Measurements from ENCODE around the gene SLAMF8. TPM values are rescaled to one million over a fixed set of nuclear protein-coding genes. Genes with fewer than 3 reads are reported as not detected.

Gene SLAMF8
- total RNA-seq, 2 experiments from 2014 or later: 0.53 to 0.55 TPM

GRCh38 chr1:159825564-159825963 is 1.1 kb upstream of the SLAMF8 start:
- no peaks in the 10 kb centered on the region for H3K27me3 Mint-ChIP-seq
- H3K36me3 Mint-ChIP-seq: peaks cover 6% of the 10 kb centered on the region
- H3K4me1 Mint-ChIP-seq (ENCODE audit: low read depth): peaks cover 42% of the 10 kb centered on the region
- peak overlapping the region; percentile 13 for H3K27ac Mint-ChIP-seq
- H3K4me3 Mint-ChIP-seq: no peak overlapping the region
- DNase-seq: no peak
- ChIA-PET POLR2A (no interaction called here), CTCF (no interaction called here)
- peaks cover 5% of the 10 kb centered on the region for H3K9me3 Mint-ChIP-seq
- intact Hi-C loops (cut with micrococcal nuclease): no loop called here

GRCh38 chr1:159827102-159827490 is 423 bp downstream of the SLAMF8 start:
- no peaks in the 10 kb centered on the region for H3K27me3 Mint-ChIP-seq
- ChIA-PET CTCF (interaction anchor here (1.1 kb wide), 1 partner anchor 66 kb away, joined by 3 read pairs; no protein-coding TSS in a partner anchor), POLR2A (no interaction called here)
- intact Hi-C loops (cut with micrococcal nuclease): loop anchor here (2.0 kb wide), 1 partner anchor 28 kb away; no protein-coding TSS in a partner anchor
- no peak for DNase-seq
- peaks cover 42% of the 10 kb centered on the region for H3K4me1 Mint-ChIP-seq (ENCODE audit: low read depth)
- H3K36me3 Mint-ChIP-seq: peaks cover 6% of the 10 kb centered on the region
- H3K4me3 Mint-ChIP-seq: no peak overlapping the region
- H3K27ac Mint-ChIP-seq: peak overlapping the region; percentile 13
- H3K9me3 Mint-ChIP-seq: peaks cover 5% of the 10 kb centered on the region

- POLR2A ChIA-PET: interaction anchor here (0.6 kb wide), 1 partner anchor 45 kb away, joined by 3 read pairs; no protein-coding TSS in a partner anchor
- CTCF ChIA-PET: no interaction called here
- no peaks in the 10 kb centered on the region for H3K27me3 Mint-ChIP-seq
- no peak overlapping the region for H3K27ac Mint-ChIP-seq
- H3K36me3 Mint-ChIP-seq: peaks cover 6% of the 10 kb centered on the region
- no peak overlapping the region for H3K4me3 Mint-ChIP-seq
- intact Hi-C loops (cut with micrococcal nuclease): loop anchor here (2.0 kb wide), 1 partner anchor 27 kb away; no protein-coding TSS in a partner anchor
- no peak for DNase-seq
- H3K4me1 Mint-ChIP-seq (ENCODE audit: low read depth): peaks cover 42% of the 10 kb centered on the region
- peaks cover 5% of the 10 kb centered on the region for H3K9me3 Mint-ChIP-seq
These were observed 876 bp downstream of the SLAMF8 start for GRCh38 chr1:159827549-159827948.

DNA sequence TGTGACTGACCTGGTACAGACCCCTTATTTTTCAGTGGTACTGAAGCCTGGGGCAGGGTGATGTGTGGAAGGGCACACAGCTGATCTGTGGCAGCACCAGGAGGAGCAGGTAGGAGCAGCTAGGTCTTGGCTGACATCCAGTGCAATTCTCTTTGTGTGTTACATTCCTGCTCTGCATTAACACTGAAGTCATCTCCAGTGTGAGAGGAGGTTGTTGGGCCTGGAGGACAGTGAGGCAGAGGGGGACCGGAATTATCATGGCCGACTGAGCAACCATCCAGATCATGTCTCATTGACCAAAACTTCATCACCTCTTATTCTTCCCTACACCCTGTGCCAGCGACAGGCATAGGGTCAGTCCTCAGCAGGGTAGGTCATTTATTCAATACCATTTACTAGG is 1.5 kb downstream of the SLAMF8 start:
- ChIA-PET CTCF (no interaction called here), POLR2A (interaction anchor here (0.6 kb wide), 1 partner anchor 46 kb away, joined by 3 read pairs; no protein-coding TSS in a partner anchor)
- Mint-ChIP-seq H3K36me3 (peaks cover 6% of the 10 kb centered on the region), H3K9me3 (peaks cover 5% of the 10 kb centered on the region), H3K4me3 (no peak overlapping the region), H3K27ac (no peak overlapping the region), H3K27me3 (no peaks in the 10 kb centered on the region), H3K4me1 (ENCODE audit: low read depth) (peaks cover 42% of the 10 kb centered on the region)
- DNase-seq: no peak
- intact Hi-C loops (cut with micrococcal nuclease): no loop called here

DNA sequence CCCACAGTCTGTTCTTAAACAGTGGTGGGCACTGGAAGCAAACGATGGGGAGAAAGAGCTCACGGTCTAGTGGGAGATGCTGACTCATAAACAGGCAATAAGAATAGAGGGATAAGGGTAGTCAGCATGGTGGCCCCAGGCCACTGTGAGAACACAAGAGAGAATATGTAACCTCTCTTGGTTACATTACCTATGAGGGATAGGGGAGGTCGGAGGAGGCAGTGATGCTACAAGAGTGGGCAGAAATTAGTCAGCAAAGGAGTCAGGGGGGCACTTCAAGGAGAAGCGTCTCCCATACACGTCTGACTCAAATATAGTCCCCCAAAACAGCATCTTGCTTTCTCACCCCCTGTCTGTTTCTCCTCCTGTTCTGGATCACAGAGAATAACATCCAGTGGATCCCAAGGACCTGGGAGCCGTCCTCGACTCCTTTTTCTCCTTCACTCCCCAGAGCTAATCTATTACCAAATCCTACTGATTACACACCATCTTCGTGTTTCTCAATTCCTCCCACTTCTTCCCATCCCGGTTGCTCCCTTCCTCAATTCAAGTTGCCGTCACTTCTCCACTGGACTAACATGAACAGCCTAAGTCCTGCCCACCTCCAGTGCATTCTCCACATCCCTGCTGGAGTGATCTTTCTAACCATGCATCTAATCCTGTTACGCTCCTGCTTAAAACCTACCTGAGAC is 2.1 kb downstream of the SLAMF8 start:
- H3K4me1 Mint-ChIP-seq (ENCODE audit: low read depth): peaks cover 42% of the 10 kb centered on the region
- H3K9me3 Mint-ChIP-seq: peaks cover 5% of the 10 kb centered on the region
- ChIA-PET POLR2A (no interaction called here), CTCF (no interaction called here)
- H3K27me3 Mint-ChIP-seq: no peaks in the 10 kb centered on the region
- DNase-seq: no peak
- intact Hi-C loops (cut with micrococcal nuclease): no loop called here
- H3K36me3 Mint-ChIP-seq: peaks cover 6% of the 10 kb centered on the region
- no peak overlapping the region for H3K27ac Mint-ChIP-seq
- no peak overlapping the region for H3K4me3 Mint-ChIP-seq

DNA sequence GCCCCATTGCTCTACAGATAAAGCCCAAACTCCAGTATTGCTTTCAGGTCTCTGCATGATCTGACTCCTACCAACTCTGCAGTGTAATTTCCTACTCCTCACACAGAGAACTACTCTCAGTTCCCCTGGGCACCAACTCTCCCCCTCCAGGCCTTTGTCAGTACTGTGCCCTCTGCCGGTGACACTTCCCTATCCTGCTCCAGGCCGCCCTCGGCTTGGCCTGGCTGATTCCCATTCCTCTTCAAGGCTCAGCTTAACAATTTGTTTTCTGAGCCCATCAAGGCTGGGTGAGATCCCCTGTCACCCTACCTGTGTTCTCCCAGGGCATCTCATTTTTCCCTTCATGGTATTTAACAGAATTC is 2.6 kb downstream of the SLAMF8 start:
- Mint-ChIP-seq H3K27ac (no peak overlapping the region), H3K36me3 (peaks cover 6% of the 10 kb centered on the region), H3K27me3 (no peaks in the 10 kb centered on the region), H3K4me3 (no peak overlapping the region), H3K9me3 (peaks cover 5% of the 10 kb centered on the region), H3K4me1 (ENCODE audit: low read depth) (peaks cover 42% of the 10 kb centered on the region)
- intact Hi-C loops (cut with micrococcal nuclease): no loop called here
- CTCF ChIA-PET: interaction anchor here (1.0 kb wide), 1 partner anchor 30 kb away, joined by 5 read pairs; no protein-coding TSS in a partner anchor
- POLR2A ChIA-PET: no interaction called here
- no peak for DNase-seq

DNA sequence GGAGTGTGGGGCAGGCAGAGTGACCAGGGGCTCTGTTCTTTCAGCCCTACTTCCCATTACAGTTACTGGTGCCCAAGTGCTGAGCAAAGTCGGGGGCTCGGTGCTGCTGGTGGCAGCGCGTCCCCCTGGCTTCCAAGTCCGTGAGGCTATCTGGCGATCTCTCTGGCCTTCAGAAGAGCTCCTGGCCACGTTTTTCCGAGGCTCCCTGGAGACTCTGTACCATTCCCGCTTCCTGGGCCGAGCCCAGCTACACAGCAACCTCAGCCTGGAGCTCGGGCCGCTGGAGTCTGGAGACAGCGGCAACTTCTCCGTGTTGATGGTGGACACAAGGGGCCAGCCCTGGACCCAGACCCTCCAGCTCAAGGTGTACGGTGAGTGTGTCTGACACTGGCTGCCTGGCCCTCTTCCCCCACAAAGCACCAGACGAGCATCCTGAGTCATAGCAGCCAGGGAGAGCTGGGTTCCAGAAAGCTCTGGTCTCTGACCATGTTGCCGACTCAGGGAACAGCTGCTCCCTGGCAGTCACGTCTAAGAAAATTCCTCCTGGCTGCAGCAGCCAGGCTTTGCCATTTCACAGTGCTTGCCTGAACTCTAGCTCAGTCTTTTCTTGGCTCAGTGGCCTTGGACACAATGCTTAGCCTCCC is 3.3 kb downstream of the SLAMF8 start:
- Mint-ChIP-seq H3K4me1 (ENCODE audit: low read depth) (peaks cover 42% of the 10 kb centered on the region), H3K27me3 (no peaks in the 10 kb centered on the region), H3K27ac (no peak overlapping the region), H3K36me3 (peaks cover 6% of the 10 kb centered on the region), H3K4me3 (no peak overlapping the region), H3K9me3 (peaks cover 5% of the 10 kb centered on the region)
- ChIA-PET CTCF (interaction anchor here (1.0 kb wide), 1 partner anchor 31 kb away, joined by 5 read pairs; no protein-coding TSS in a partner anchor), POLR2A (no interaction called here)
- intact Hi-C loops (cut with micrococcal nuclease): no loop called here
- DNase-seq: no peak

GRCh38 chr1:159830722-159831121 is 4.0 kb downstream of the SLAMF8 start:
- no peak overlapping the region for H3K27ac Mint-ChIP-seq
- intact Hi-C loops (cut with micrococcal nuclease): no loop called here
- peaks cover 6% of the 10 kb centered on the region for H3K36me3 Mint-ChIP-seq
- H3K4me1 Mint-ChIP-seq (ENCODE audit: low read depth): peaks cover 36% of the 10 kb centered on the region
- ChIA-PET POLR2A (no interaction called here), CTCF (interaction anchor here (1.0 kb wide), 1 partner anchor 31 kb away, joined by 3 read pairs; no protein-coding TSS in a partner anchor)
- no peaks in the 10 kb centered on the region for H3K27me3 Mint-ChIP-seq
- no peak overlapping the region for H3K4me3 Mint-ChIP-seq
- H3K9me3 Mint-ChIP-seq: peaks cover 5% of the 10 kb centered on the region
- DNase-seq: no peak

GRCh38 chr1:159831412-159832141 is 4.9 kb downstream of the SLAMF8 start:
- H3K27me3 Mint-ChIP-seq: no peaks in the 10 kb centered on the region
- CTCF ChIA-PET: interaction anchor here (1.0 to 1.8 kb wide), 4 partner anchors 10 to 61 kb away, joined by 3 to 7 read pairs (median 4); no protein-coding TSS in a partner anchor

GRCh38 chr1:159832309-159832708 is 5.6 kb downstream of the SLAMF8 start:
- H3K36me3 Mint-ChIP-seq: peaks cover 6% of the 10 kb centered on the region
- H3K4me3 Mint-ChIP-seq: no peak overlapping the region
- no peak for DNase-seq
- ChIA-PET CTCF (interaction anchor here (1.2 to 1.8 kb wide), 4 partner anchors 9 to 60 kb away, joined by 3 to 7 read pairs (median 4); no protein-coding TSS in a partner anchor), POLR2A (no interaction called here)
- peaks cover 2% of the 10 kb centered on the region for H3K9me3 Mint-ChIP-seq
- no peak overlapping the region for H3K27ac Mint-ChIP-seq
- H3K27me3 Mint-ChIP-seq: no peaks in the 10 kb centered on the region
- peaks cover 20% of the 10 kb centered on the region for H3K4me1 Mint-ChIP-seq (ENCODE audit: low read depth)
- intact Hi-C loops (cut with micrococcal nuclease): no loop called here

More at GRCh38 chr1:159831412-159832141, 4.9 kb downstream of the SLAMF8 start:
- Mint-ChIP-seq H3K4me1 (ENCODE audit: low read depth) (peaks cover 27% of the 10 kb centered on the region), H3K27ac (no peak overlapping the region), H3K36me3 (peaks cover 6% of the 10 kb centered on the region), H3K4me3 (no peak overlapping the region), H3K9me3 (peaks cover 5% of the 10 kb centered on the region)
- intact Hi-C loops (cut with micrococcal nuclease): no loop called here
- DNase-seq: no peak
- POLR2A ChIA-PET: no interaction called here

- DNase-seq: no peak
- H3K27ac Mint-ChIP-seq: no peak overlapping the region
- no peaks in the 10 kb centered on the region for H3K27me3 Mint-ChIP-seq
- POLR2A ChIA-PET: no interaction called here
- H3K9me3 Mint-ChIP-seq: no peaks in the 10 kb centered on the region
- H3K36me3 Mint-ChIP-seq: no peaks in the 10 kb centered on the region
- CTCF ChIA-PET: no interaction called here
- intact Hi-C loops (cut with micrococcal nuclease): no loop called here
- H3K4me3 Mint-ChIP-seq: no peak overlapping the region
- peaks cover 19% of the 10 kb centered on the region for H3K4me1 Mint-ChIP-seq (ENCODE audit: low read depth)
These were observed 8.7 kb downstream of the SLAMF8 start for GRCh38 chr1:159835356-159835755.

GRCh38 chr1:159835862-159836525 is 9.3 kb downstream of the SLAMF8 start:
- ChIA-PET POLR2A (no interaction called here), CTCF (no interaction called here)
- Mint-ChIP-seq H3K27ac (no peak overlapping the region), H3K9me3 (no peaks in the 10 kb centered on the region), H3K4me1 (ENCODE audit: low read depth) (peaks cover 19% of the 10 kb centered on the region), H3K36me3 (no peaks in the 10 kb centered on the region), H3K4me3 (no peak overlapping the region), H3K27me3 (no peaks in the 10 kb centered on the region)
- DNase-seq: no peak
- intact Hi-C loops (cut with micrococcal nuclease): no loop called here

All from activated CD4-positive, alpha-beta memory T cell treated with anti-CD3 and anti-CD28 coated beads for 36 hours (primary cell).